Hematopoietic multipotent progenitor cell treated with erythropoietin and hydrocortisone succinate and interleukin-3 and kit ligand, for 17 days (in vitro differentiated cells): ENCODE results near the gene APBB2.
"Not testable (repeated sequence)": the region's sequence is repeated elsewhere in the genome, so short reads cannot be mapped to it uniquely, and the experiment has no call there.

Experiments used
- DNase-seq: peaks from one replicate; pipeline ENCODE4 v3.0.0-alpha.2; 2015; ENCODE audit warnings: low spot score

The APBB2 gene

GRCh38 chr4:40822420-40823166 is 391.7 kb downstream of the APBB2 start:
- no peak for DNase-seq

GRCh38 chr4:40820101-40820500 is 394.2 kb downstream of the APBB2 start:
- no peak for DNase-seq

GRCh38 chr4:40817157-40817556 is 397.2 kb downstream of the APBB2 start:
- not testable (repeated sequence) for DNase-seq

- DNase-seq = no peak
Observed at GRCh38 chr4:40812856-40813255, 401.5 kb downstream of the APBB2 start.

GRCh38 chr4:40812386-40812785 is 402.0 kb downstream of the APBB2 start:
- DNase-seq = no peak

- no peak for DNase-seq
Observed at GRCh38 chr4:40811956-40812355, 402.4 kb downstream of the APBB2 start.

- DNase-seq = no peak
Observed at GRCh38 chr4:40808926-40809457, 405.4 kb downstream of the APBB2 start.

- no peak for DNase-seq
Observed at GRCh38 chr4:40804598-40804997, 409.7 kb downstream of the APBB2 start.

- DNase-seq = no peak
Observed at GRCh38 chr4:40800064-40800463, 414.3 kb downstream of the APBB2 start.

GRCh38 chr4:40789771-40790170 is 424.6 kb downstream of the APBB2 start:
- no peak for DNase-seq

GRCh38 chr4:40789031-40789430 is 425.3 kb downstream of the APBB2 start:
- DNase-seq = no peak

GRCh38 chr4:40788331-40788730 is 426.0 kb downstream of the APBB2 start:
- DNase-seq = no peak

GRCh38 chr4:40785727-40786126 is 428.6 kb downstream of the APBB2 start:
- no peak for DNase-seq

GRCh38 chr4:40782876-40783275 is 431.5 kb downstream of the APBB2 start:
- DNase-seq = no peak

GRCh38 chr4:40778090-40778489 is 436.3 kb downstream of the APBB2 start:
- no peak for DNase-seq

- DNase-seq = no peak
Observed at GRCh38 chr4:40769266-40769665, 445.1 kb downstream of the APBB2 start.

GRCh38 chr4:40763228-40763716 is 451.1 kb downstream of the APBB2 start:
- DNase-seq = no peak
